Effector memory CD4-positive, alpha-beta T cell (primary cell): ENCODE data around the gene MACROD2.

Source experiments
- DNase-seq, 3 donors: peaks; one replicate each; pipeline ENCODE4 v3.0.0-alpha.2; 2020
- H3K27ac ChIP-seq: 2 replicates; pipeline ENCODE4 v1.7.0; 2013; ENCODE audit warnings: mild to moderate bottlenecking, low read length, moderate library complexity; ENCODE audit not compliant: insufficient read depth, poor library complexity, severe bottlenecking
- H3K27me3 ChIP-seq: replicated peaks from 2 replicates; pipeline ENCODE4 v1.7.0; 2013; ENCODE audit warnings: mild to moderate bottlenecking, low read length; ENCODE audit not compliant: insufficient read depth, control insufficient read depth, poor library complexity, severe bottlenecking
- H3K36me3 ChIP-seq: 2 replicates; pipeline ENCODE4 v1.7.0; 2013; ENCODE audit warnings: mild to moderate bottlenecking, low read length, moderate library complexity; ENCODE audit not compliant: control insufficient read depth, insufficient read depth
- H3K4me1 ChIP-seq: 2 replicates; pipeline ENCODE4 v1.7.0; 2013; ENCODE audit warnings: low read length, mild to moderate bottlenecking; ENCODE audit not compliant: control insufficient read depth, insufficient read depth, poor library complexity, severe bottlenecking
- H3K4me3 ChIP-seq: 2 replicates; pipeline ENCODE4 v1.7.0; 2013; ENCODE audit warnings: low read length, low read depth, mild to moderate bottlenecking; ENCODE audit not compliant: insufficient read depth, poor library complexity, severe bottlenecking
- H3K9me3 ChIP-seq: 2 replicates; pipeline ENCODE4 v1.7.0; 2013; ENCODE audit warnings: mild to moderate bottlenecking, low read length, moderate library complexity; ENCODE audit not compliant: control insufficient read depth

The MACROD2 gene

GRCh38 chr20:16013631-16014030, 2018.3 kb downstream of the MACROD2 start:
- Histone ChIP-seq H3K4me1 (no peaks in the 10 kb centered on the region), H3K36me3 (no peaks in the 10 kb centered on the region), H3K4me3 (no peak overlapping the region), H3K9me3 (no peaks in the 10 kb centered on the region), H3K27ac (no peak overlapping the region), H3K27me3 (no peaks in the 10 kb centered on the region)
- no peak for DNase-seq

- no peaks in the 10 kb centered on the region for H3K27me3 ChIP-seq
- no peak overlapping the region for H3K27ac ChIP-seq
- H3K4me3 ChIP-seq: no peak overlapping the region
- DNase-seq: no peak
- H3K9me3 ChIP-seq: no peaks in the 10 kb centered on the region
- no peaks in the 10 kb centered on the region for H3K36me3 ChIP-seq
- no peaks in the 10 kb centered on the region for H3K4me1 ChIP-seq
Measured at GRCh38 chr20:16014436-16014835, 2019.1 kb downstream of the MACROD2 start.

GRCh38 chr20:16017656-16018055, 2022.3 kb downstream of the MACROD2 start:
- no peak for DNase-seq

GRCh38 chr20:16018881-16019280, 2023.6 kb downstream of the MACROD2 start:
- Histone ChIP-seq H3K4me1 (no peaks in the 10 kb centered on the region), H3K9me3 (no peaks in the 10 kb centered on the region), H3K4me3 (no peak overlapping the region), H3K36me3 (no peaks in the 10 kb centered on the region), H3K27ac (no peak overlapping the region), H3K27me3 (no peaks in the 10 kb centered on the region)
- no peak for DNase-seq

More at GRCh38 chr20:16017656-16018055, 2022.3 kb downstream of the MACROD2 start:
- no peak overlapping the region for H3K4me3 ChIP-seq
- H3K9me3 ChIP-seq: no peaks in the 10 kb centered on the region
- no peaks in the 10 kb centered on the region for H3K36me3 ChIP-seq
- no peaks in the 10 kb centered on the region for H3K27me3 ChIP-seq
- H3K27ac ChIP-seq: no peak overlapping the region
- no peaks in the 10 kb centered on the region for H3K4me1 ChIP-seq

GRCh38 chr20:16020971-16021370, 2025.7 kb downstream of the MACROD2 start:
- H3K9me3 ChIP-seq: no peaks in the 10 kb centered on the region
- no peaks in the 10 kb centered on the region for H3K36me3 ChIP-seq
- H3K27me3 ChIP-seq: no peaks in the 10 kb centered on the region
- no peak overlapping the region for H3K4me3 ChIP-seq
- DNase-seq: no peak
- H3K27ac ChIP-seq: no peak overlapping the region
- no peaks in the 10 kb centered on the region for H3K4me1 ChIP-seq

GRCh38 chr20:16025084-16025483, 2029.8 kb downstream of the MACROD2 start:
- H3K36me3 ChIP-seq: no peaks in the 10 kb centered on the region
- H3K9me3 ChIP-seq: no peaks in the 10 kb centered on the region
- no peak overlapping the region for H3K27ac ChIP-seq
- no peaks in the 10 kb centered on the region for H3K27me3 ChIP-seq
- DNase-seq: no peak
- H3K4me1 ChIP-seq: no peaks in the 10 kb centered on the region
- H3K4me3 ChIP-seq: no peak overlapping the region

GRCh38 chr20:16027686-16028085, 2032.4 kb downstream of the MACROD2 start:
- H3K4me3 ChIP-seq: no peak overlapping the region
- no peaks in the 10 kb centered on the region for H3K27me3 ChIP-seq
- no peak overlapping the region for H3K27ac ChIP-seq
- DNase-seq: no peak
- H3K4me1 ChIP-seq: no peaks in the 10 kb centered on the region
- H3K36me3 ChIP-seq: no peaks in the 10 kb centered on the region
- H3K9me3 ChIP-seq: no peaks in the 10 kb centered on the region

- no peaks in the 10 kb centered on the region for H3K9me3 ChIP-seq
- no peaks in the 10 kb centered on the region for H3K36me3 ChIP-seq
- no peak overlapping the region for H3K4me3 ChIP-seq
- no peaks in the 10 kb centered on the region for H3K27me3 ChIP-seq
- H3K4me1 ChIP-seq: no peaks in the 10 kb centered on the region
- H3K27ac ChIP-seq: no peak overlapping the region
- no peak for DNase-seq
Measured at GRCh38 chr20:16028923-16029322, 2033.6 kb downstream of the MACROD2 start.

GRCh38 chr20:16030253-16030652, 2034.9 kb downstream of the MACROD2 start:
- no peak overlapping the region for H3K27ac ChIP-seq
- DNase-seq: no peak
- no peaks in the 10 kb centered on the region for H3K9me3 ChIP-seq
- H3K4me3 ChIP-seq: no peak overlapping the region
- no peaks in the 10 kb centered on the region for H3K4me1 ChIP-seq
- H3K36me3 ChIP-seq: no peaks in the 10 kb centered on the region
- H3K27me3 ChIP-seq: no peaks in the 10 kb centered on the region

GRCh38 chr20:16035576-16035975, 2040.3 kb downstream of the MACROD2 start:
- Histone ChIP-seq H3K4me1 (no peaks in the 10 kb centered on the region), H3K36me3 (no peaks in the 10 kb centered on the region), H3K27ac (no peak overlapping the region), H3K27me3 (no peaks in the 10 kb centered on the region), H3K4me3 (no peak overlapping the region), H3K9me3 (no peaks in the 10 kb centered on the region)
- DNase-seq: no peak

GRCh38 chr20:16036331-16036730, 2041.0 kb downstream of the MACROD2 start:
- Histone ChIP-seq H3K4me1 (no peaks in the 10 kb centered on the region), H3K27me3 (no peaks in the 10 kb centered on the region), H3K9me3 (no peaks in the 10 kb centered on the region), H3K4me3 (no peak overlapping the region), H3K36me3 (no peaks in the 10 kb centered on the region), H3K27ac (no peak overlapping the region)
- DNase-seq: no peak
